IPS DF 19.7 (cell line): ENCODE data around the gene ERF.

Experiments
- DNase-seq: peaks from one replicate; pipeline ENCODE4 v3.0.0-alpha.2; 2013; ENCODE audit warnings: low read depth, low spot score

ERF gene

GRCh38 chr19:42214810-42215485, 40.0 kb downstream of the ERF start:
- no peak for DNase-seq

- no peak for DNase-seq
Observed at GRCh38 chr19:42212886-42213285, 42.0 kb downstream of the ERF start.

DNA sequence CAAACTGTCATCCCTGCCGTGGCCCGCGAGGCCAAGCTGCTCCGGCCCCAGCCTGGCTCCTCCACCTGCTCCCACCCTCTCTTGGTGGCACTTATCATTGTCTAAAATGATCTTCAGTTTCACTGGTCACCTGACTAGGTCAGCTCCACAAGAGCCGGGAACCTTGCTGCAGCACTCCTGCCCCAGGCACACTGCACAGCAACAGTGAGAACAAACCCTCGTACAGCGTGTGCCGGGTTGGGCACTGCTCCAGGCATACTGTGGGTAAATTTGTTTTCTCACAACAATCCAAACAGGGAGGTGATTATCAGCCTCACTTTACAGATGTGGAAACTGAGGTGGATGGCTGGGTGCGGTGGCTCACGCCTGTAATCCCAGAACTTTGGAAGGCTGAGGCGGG, 46.3 kb downstream of the ERF start:
- no peak for DNase-seq

- DNase-seq = no peak
Observed at GRCh38 chr19:42207767-42208271, 47.1 kb downstream of the ERF start.

- DNase-seq = no peak
Observed at GRCh38 chr19:42206871-42207755, 47.8 kb downstream of the ERF start.

DNA sequence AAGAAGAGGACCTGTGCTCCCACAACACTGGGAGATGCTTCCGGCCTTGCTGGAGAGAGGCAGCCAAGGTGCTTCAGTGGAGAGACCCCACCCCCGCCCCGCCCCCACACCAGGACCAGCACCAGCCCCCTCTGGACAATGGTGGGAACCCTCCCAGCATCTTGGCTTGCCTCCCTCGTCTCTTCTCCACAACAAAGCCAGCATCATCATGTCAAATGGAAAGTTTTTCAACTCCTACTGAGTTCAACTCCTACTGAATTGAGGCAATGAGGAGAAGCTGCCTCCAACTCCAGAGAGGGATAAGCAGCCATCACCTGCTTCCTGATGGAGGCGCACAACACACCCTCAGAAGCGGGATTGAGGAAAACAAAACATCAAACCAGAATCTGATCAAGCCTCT, 50.3 kb downstream of the ERF start:
- DNase-seq = no peak

GRCh38 chr19:42203700-42204099, 51.2 kb downstream of the ERF start:
- no peak for DNase-seq

- no peak for DNase-seq
Observed at GRCh38 chr19:42202290-42202880, 52.5 kb downstream of the ERF start.

GRCh38 chr19:42201489-42202289, 53.2 kb downstream of the ERF start:
- no peak for DNase-seq

GRCh38 chr19:42200116-42200715, 54.7 kb downstream of the ERF start:
- no peak for DNase-seq

- DNase-seq = no peak
Observed at GRCh38 chr19:42199440-42200115, 55.4 kb downstream of the ERF start.

DNA sequence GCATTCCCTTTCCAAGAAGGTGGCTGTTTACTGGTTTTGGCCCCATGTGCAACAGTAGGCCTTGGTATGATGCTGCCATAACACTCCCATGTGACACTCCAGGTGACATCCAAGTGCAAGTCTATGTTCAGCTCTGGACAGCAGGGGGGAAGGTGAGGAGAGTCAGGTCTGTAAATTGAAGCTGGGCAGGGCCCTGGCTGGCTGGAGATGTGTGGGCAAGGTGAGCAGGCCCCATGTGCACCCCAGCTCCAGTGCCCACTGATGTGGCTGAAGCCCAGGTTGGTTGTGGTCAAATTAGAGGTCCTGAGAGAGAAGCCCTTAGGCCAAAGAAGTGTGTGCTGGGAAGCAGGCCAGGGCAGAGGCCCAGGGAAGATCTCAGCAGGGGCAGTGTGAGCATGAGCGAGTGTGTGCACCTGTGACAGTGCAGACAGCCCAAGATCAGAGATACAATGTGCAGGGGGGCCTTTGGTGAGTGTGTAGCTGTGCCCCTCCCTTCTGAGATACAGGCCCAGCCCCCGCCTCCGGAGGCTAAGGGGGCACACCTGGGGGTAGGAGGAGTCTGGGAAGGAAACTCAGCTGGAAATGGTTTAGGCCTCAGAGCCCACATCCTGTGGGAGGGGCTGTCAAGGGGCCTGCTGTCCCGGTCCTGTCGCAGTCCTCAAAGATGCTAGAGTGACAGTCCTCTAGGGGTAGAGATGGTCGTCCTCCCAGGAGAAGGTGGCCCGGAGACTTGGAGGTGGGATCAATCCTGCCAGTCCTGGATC, 56.1 kb downstream of the ERF start:
- no peak for DNase-seq
